GM13976 (cell line): Measurements from ENCODE around the gene EXOSC2.

Source experiments
- DNase-seq: peaks from one replicate; pipeline ENCODE4 v3.0.0; 2012; ENCODE audit warnings: low spot score
- in situ Hi-C: fragments of 300-500 bp; cut with MboI; formaldehyde crosslinking; loops from one replicate; pipeline ENCODE4 v1.12.0; 2022; ENCODE audit warnings: low sequenced_read_pairs, mixed read lengths, inconsistent platforms; ENCODE audit not compliant: unreplicated experiment
- TF ChIP-seq, protein P1 (sequence below): IDR thresholded peaks from 2 replicates; pipeline ENCODE4 v1.5.1; 2012; ENCODE audit warnings: borderline replicate concordance, mild to moderate bottlenecking; ENCODE audit not compliant: insufficient read depth; ENCODE audit errors: extremely low read depth, missing control alignments, control extremely low read depth

Gene EXOSC2

DNA sequence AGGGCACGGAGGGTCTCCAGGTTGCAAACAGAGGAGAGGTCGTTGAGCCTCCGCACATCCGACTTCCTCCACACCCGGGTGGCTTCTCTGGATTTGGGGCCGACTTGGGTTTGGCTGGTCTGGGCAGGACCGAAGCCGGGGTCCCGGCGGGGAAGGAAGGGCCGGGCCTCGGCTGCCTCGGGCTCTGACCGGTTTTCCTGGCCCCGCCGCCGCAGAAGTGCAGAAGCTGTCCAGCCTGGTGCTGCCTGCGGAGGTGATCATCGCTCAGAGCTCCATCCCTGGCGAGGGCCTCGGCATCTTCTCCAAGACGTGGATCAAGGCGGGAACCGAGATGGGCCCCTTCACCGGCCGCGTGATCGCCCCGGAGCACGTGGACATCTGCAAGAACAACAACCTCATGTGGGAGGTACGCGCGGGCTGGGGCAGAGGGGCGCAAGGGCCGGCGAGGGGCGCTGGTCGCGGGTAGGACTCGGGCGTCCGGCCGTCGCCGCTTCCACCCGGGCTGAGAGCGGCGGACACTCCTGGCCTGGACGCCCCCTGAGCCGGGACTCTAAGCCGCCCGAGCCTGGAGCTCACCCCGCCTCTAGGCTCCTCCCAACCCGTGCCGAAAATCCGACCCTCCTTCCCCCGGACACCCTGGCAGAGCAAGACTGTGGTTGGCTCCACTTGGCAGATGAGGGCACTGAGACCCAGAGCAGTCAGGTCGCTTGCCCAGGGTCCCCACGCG lies 27.0 kb upstream of the EXOSC2 start:
- in situ Hi-C loops: no loop called here
- TF ChIP-seq, protein P1, sequence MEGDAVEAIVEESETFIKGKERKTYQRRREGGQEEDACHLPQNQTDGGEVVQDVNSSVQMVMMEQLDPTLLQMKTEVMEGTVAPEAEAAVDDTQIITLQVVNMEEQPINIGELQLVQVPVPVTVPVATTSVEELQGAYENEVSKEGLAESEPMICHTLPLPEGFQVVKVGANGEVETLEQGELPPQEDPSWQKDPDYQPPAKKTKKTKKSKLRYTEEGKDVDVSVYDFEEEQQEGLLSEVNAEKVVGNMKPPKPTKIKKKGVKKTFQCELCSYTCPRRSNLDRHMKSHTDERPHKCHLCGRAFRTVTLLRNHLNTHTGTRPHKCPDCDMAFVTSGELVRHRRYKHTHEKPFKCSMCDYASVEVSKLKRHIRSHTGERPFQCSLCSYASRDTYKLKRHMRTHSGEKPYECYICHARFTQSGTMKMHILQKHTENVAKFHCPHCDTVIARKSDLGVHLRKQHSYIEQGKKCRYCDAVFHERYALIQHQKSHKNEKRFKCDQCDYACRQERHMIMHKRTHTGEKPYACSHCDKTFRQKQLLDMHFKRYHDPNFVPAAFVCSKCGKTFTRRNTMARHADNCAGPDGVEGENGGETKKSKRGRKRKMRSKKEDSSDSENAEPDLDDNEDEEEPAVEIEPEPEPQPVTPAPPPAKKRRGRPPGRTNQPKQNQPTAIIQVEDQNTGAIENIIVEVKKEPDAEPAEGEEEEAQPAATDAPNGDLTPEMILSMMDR: no peak
- no peak for DNase-seq

DNA sequence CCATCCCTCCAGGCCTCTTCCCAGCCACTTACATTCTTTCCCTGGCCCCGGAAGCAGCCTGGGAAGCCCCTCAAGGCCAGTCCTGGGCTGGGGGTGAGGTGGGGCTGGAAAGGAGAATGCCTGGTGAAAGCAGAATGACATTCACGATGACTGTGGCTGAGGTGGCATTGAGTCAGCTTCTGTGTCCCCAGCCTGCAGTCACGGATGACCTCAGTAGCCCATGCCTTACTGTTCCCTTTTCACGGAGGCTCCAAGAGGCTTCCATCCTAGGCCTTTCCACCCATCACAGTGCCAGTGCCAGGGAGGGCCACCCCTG lies 26.5 kb upstream of the EXOSC2 start:
- DNase-seq: no peak
- TF ChIP-seq, protein P1: no peak
- in situ Hi-C loops: no loop called here

DNA sequence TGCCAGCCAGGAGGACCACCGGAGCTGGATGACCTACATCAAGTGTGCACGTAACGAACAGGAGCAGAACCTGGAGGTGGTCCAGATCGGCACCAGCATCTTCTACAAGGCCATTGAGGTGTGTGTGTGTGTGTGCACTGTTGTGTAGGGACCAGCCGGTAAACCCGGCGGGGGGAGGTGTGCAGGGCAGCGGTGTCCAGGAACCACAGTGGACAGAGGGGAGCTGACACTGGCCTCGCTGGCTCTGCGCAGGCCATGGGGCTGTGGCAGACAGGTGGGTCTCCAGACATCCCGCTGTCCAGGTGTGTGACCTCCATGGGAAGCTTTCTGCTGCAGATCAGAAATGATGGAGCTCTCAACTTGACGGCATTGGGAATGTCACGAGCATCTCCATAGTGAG lies 25.4 kb upstream of the EXOSC2 start:
- no peak for DNase-seq
- TF ChIP-seq, protein P1: no peak
- in situ Hi-C loops: no loop called here

DNA sequence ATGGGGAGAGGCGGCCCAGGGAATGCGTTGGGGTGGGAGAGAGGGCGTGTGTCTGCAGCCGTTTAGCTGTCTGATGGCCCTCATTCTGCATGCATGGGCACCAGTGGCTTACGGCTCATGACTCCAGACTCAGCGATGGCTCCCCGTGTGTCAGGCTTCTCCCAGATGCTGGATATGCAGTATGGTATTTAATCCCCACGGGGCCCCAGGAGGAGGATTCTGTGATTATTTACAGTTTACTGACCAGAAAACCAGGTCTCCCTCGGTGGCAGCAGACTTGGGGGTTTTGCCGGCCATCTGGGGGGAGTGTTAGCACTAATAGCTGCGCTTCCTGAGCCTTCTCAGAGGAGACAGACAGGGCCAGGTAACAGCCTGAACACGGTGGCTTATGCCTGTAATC lies 24.9 kb upstream of the EXOSC2 start:
- TF ChIP-seq, protein P1: no peak
- DNase-seq: no peak
- in situ Hi-C loops: no loop called here

DNA sequence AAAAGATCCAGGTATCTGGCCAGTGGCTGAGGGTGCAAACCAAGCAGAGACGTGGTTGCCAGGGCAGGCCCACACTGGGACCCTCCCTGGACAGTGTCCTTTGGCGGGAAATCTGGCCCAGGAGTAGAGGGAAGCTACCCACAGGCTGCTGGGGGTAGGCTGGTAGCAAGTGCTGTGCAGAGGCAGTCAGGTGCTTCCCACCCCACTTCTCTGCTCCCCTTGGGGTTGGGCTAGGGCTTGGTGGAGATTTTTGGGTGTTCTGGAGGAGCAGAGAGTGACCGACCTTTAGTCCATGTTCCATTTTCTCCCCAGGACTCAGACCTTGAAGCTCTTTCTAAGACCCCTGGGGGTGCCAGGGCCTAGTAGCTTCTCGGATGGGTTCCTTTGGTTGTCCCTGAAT lies 23.6 kb upstream of the EXOSC2 start:
- TF ChIP-seq, protein P1: no peak
- in situ Hi-C loops: no loop called here
- no peak for DNase-seq

DNA sequence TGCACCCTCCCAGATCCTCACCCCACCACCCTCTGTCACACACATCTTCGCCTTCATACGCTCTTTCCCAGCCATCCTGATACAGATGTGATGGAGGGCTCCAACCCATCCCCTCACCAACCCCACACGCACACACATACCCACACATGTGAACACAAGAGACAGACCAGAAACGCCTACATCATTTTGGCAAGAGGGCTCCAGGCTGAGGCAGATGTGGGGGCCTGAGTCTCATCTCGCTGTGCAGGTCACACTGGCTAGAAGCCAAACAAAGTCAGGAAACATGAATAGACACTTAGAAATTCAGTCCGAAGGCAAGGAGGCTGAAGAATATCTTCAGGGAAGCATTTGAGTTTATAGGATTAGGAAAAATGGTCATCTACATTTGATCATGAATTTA lies 22.9 kb upstream of the EXOSC2 start:
- in situ Hi-C loops: no loop called here
- TF ChIP-seq, protein P1: no peak
- no peak for DNase-seq
